Nucleus accumbens (tissue), 56 donors: ENCODE results near the gene PFKL.
"Not testable (repeated sequence)": the region's sequence is repeated elsewhere in the genome, so short reads cannot be mapped to it uniquely, and the experiment has no call there.

Source experiments
- DNase-seq, 56 donors: peaks; one replicate each; lab custom pipeline; 2025; lab: John Stamatoyannopoulos, UW

Gene PFKL

DNA sequence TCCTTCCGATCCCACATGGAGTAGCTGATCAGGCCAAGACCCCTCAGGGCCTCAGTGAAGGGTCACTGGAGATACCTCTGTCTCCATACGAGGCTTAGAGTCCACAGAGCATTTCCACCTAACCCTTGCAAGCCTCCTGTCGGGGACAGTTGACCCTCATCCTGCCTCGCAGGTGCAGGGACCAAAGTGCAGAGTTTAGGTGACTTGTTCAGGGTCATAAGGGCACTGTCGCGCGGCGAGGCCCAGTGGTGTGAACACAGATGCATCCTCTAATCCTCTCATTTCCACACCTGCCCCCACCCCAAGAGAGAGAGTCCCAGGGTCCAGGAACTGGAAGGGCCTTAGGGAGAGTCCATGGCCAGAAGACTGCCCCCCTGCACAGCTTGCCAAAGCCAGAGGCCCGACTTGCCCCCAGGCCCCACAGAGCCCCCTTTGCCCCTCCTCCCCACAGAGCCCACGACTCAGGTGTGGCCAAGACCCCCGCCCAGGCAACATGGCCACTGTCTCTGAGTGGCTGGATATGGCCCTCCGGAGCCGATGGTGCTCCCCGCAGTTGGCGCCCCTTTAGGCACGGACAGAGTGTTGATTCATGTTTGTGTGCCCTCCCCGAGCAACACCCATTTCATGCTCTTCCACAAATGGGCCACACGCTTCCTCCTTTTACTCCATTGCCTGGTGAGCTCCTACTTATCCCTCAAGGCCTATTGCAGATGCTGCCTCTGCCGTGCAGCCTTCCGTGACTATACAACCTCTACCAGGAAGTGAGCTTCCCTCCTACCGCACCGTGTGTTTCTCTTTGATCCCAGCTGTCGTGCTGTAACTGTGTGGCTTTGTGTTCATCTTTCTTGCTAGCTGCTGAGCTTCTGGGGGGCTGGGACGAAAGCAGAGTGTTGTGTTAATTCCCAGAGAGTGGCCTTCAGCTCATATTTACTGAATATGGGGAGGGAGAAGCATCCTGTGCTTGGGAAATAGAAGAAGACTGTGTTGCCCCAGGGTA is 55.2 kb downstream of the PFKL start:
- DNase-seq, result no peak

DNA sequence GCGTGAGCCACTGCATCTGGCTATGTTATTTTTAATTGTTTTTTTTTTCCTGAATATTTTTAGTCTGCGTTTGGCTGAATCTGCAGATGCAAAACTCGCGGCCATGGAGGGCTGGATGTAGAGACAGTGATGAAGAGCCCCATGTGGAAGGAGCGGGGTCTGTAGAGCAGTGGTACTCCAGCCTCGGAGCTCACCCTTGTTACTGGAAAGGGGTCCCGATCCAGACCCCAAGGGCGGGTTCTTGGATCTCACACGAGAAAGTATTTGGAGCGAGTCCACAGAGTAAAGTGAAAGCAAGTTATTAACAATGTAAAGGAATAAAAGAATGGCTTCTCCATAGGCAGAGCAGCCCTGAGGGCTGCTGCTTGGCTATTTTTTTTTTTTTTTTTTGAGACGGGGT is 56.3 kb downstream of the PFKL start:
- no peak for DNase-seq

DNA sequence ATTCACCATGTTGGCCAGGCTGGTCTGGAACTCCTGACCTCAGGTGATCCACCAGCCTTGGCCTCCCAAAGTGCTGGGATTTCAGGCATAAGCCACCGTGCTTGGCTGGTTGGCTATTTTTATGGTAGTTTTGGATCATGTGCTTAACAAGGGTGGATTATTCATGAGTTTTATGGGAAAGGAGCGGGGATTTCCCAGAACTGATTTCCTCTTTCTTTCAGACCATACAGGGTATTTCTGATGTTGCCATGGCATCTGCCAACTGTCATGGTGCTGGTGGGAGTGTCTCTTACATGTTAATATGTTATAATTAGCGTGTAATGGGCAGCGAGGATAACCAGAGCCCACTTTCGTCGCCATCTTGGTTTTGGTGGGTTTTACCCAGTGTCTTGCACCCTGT is 56.8 kb downstream of the PFKL start:
- no peak for DNase-seq

- DNase-seq, result no peak
These were observed 57.4 kb downstream of the PFKL start for GRCh38 chr21:44357064-44357837.

DNA sequence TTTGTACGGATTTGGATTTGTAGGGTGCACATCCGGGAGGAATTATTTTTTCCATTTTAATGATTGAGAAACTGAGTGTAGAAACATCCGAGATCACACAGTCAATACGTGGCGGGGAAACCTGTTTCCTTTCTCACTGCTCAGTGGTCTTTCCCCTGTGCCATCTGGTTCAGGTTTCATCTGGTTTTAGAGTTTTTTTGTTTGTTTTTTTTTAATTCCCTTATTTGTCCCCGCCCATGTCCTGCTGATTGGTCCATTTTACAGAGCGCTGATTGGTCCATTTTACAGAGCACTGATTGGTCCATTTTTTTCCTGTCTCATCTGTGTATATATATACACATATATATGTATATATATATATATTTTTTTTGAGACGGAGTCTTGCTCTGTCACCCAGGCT is 59.5 kb downstream of the PFKL start:
- no peak for DNase-seq

DNA sequence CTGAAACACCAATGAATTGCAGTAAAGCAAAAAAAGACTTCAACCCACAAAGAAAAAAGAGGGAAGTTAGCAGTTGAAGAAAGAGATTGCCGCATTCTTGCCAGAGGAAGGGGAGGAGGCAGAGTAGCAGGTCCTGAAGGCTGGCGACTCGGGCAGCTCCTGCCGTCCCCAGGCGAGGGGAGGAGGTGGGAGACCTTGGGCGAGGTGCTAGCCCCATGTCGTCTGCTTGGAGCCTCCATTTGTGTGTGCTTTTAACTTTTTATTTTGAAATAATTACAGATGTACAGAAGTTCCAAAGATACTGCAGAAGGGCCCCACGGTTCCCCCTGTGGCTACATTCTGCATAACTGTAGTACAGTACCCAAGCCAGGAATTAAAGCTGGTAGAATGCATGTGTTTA is 60.3 kb downstream of the PFKL start:
- no peak for DNase-seq

- not testable (repeated sequence) for DNase-seq
These were observed 62.0 kb downstream of the PFKL start for GRCh38 chr21:44361903-44362302.

- DNase-seq, result no peak
These were observed 63.4 kb downstream of the PFKL start for GRCh38 chr21:44363278-44363677.

DNA sequence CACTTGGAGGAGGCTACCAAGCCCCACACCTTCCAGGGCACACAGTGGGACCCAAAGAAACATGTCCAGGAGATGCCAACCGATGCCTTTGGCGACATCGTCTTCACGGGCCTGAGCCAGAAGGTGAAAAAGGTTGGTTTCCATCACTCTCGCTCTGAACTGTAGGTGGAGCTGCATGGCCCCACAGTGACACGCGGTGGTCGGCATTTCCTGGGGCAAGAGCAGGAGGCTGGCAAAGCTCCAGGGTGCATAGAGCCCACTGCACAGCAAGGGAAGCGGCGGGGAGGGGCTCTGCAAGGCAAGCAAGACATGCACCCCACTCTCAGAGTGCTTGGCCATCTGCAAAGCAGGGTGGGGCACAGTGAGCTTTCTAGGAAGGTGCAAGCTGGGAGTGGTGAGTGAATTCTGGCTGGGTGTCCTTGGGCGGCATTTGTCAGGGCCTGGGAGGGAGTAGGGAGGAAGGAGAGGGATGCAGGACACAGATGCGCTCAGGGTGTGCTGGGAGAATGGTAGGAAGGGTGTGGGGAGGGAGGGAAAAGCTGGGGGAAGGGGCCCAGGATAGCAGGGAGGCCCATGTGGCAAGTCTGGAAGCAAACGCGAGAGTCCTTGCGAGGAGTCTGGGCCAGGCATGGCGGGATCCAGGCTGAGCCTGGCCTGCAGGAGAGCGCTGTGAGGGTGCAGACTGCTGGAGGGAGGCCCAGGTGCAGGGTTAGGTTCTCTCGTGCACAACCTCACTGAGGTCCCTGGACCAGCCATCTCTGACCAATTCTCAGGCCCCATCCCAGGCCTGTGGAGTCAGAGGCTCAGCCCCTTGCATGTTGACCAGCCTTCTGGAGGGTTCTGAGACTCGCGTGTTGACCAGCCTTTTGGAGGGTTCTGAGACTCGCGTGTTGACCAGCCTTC is 64.5 kb downstream of the PFKL start:
- DNase-seq, result no peak

- no peak for DNase-seq
These were observed 65.6 kb downstream of the PFKL start for GRCh38 chr21:44365251-44365966.

DNA sequence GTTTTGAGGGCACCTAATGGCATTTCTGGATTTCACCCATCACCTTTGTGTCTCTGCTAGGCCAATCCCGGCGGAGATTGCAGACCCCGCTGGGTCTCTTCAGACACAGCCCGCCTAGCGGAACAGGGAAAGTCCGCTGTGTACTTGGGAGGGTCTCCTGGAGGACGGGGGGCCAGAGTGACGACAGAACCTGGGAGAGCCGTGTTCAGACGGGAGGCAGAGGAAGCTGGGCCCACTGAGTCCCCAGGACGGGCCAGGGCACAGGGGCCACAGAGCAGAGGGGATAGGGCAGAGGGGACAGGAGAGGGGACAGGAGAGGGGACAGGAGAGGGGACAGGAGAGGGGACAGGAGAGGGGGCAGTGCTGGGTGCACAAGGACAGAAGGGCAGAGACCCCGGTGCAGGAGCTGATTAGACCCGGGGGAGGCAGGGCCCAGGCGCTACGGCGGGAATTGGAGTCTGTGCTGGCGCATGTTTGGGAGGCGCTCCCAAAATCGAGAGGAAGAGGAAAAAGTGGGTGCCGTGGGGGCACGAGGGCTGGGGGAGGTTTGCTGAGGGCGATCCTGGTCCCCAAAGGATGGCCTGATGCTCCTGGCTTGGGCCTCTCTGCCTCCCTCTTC is 66.2 kb downstream of the PFKL start:
- no peak for DNase-seq

DNA sequence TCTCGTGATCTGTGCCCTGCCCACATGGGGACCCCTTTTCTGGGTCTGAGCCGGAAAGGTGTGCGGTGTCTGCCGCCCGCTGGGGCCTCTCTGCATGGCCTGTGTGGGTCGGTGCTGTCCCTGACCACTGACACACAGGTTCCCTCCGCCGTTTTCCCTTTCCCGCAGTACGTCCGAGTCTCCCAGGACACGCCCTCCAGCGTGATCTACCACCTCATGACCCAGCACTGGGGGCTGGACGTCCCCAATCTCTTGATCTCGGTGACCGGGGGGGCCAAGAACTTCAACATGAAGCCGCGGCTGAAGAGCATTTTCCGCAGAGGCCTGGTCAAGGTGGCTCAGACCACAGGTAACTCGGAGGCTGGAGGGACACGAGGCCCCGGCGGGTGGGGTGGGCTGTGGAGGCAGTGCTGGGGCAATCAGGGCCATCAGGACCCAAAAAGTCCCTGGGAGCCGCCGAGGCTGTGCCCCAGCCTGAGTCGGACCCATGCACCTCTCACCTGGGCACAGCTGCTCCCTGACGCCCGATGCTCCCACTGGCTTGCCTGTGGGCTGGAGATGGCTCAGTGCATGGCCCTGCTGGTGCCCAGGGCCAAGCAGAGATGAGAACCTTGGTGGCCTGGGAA is 66.8 kb downstream of the PFKL start:
- DNase-seq, result no peak

DNA sequence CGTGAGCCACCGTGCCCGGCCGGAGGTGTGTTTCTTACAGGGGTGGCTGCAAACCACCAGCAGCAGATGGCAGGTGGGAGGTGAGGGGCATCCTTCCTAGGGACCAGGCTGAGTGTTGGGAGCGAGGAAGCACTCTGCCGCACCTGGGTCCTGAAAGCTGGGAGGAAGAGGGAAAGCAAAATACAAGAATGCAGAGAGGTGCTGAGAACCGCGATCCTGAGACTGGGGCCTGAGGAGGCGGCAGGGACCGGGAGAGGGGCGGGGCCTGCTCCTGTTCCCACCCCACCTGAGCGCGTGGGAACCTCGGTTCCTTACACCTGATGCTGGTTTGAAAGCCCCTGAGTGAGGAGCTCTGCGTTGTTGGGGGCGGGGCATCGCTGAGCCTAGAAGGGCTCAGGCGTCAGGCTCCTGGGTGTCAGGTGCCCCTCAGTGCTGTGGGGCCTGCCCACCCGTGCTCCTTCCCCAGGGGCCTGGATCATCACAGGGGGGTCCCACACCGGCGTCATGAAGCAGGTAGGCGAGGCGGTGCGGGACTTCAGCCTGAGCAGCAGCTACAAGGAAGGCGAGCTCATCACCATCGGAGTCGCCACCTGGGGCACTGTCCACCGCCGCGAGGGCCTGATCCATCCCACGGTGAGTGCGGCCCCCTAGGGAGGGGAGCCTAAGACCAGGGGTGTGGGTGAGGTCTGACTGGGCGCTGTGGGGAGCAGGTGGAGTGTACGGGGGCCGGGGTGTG is 69.0 kb downstream of the PFKL start:
- peak in 34 of 56 donors; percentile 10 to 85 (median 62) for DNase-seq

- DNase-seq, result peak in 3 of 56 donors; percentile 24 to 40 (median 40)
These were observed 70.3 kb downstream of the PFKL start for GRCh38 chr21:44370027-44370735.

DNA sequence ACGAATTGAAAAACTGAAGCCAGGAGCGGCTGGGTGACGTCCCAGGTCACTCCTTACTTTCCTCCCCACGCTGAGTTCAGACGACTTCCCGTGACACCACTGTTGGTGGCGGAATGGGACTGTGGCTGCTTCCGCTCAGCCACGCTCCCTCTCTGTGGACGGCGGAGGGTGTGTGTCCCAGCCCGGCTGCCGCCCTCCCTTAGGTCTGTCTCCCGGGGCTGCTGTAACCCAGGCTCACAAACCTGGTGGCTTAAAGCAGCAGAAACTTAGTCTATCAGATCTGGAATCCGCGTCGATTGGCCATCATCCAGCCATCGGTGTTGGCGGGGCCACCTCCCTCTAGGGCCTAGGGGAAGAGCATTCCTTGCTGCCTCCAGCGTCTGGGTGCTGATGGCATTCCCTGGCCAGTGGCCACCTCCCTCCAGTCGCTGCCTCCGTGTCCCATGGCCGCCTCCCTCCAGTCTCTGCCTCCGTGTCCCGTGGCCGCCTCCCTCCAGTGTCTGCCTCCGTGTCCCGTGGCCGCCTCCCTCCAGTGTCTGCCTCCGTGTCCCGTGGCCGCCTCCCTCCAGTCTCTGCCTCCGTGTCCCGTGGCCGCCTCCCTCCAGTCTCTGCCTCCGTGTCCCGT is 71.0 kb downstream of the PFKL start:
- DNase-seq, result no peak

DNA sequence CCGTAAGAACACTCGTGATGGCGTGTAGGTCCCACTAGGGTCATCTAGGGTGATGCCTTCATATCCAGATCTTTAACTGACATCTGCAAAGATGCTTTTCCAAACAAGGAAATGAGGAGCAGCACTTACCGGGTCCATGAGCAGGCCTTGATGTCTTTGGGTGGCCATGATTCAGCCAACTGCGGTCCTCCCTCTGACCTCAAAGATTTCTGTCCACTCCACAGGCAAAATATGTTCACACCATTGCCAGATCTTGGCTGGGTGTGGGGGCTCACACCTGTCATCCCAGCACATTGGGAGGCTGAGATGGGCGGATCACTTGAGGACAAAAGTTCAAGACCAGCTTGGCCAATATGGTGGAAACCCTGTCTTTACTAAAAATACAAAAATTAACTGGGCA is 71.7 kb downstream of the PFKL start:
- DNase-seq, result no peak

GRCh38 chr21:44372616-44373015 is 72.8 kb downstream of the PFKL start:
- no peak for DNase-seq
